ENCODE measurements around the gene HBS1L.

HBS1L gene

GRCh38 chr6:135095716-135096115 lies 41.1 kb upstream of the HBS1L start:
- TF ChIP-seq CTCF (IDR thresholded peaks at IDR 0.05): no peak
- H3K27me3 Mint-ChIP-seq (ENCODE audit: low read depth, poor library complexity): peaks cover 10% of the 10 kb centered on the region
- H3K36me3 Mint-ChIP-seq (ENCODE audit: low read depth): no peaks in the 10 kb centered on the region
- no peak overlapping the region for H3K4me3 Mint-ChIP-seq
- H3K27ac Mint-ChIP-seq: no peak overlapping the region
- no peaks in the 10 kb centered on the region for H3K4me1 Mint-ChIP-seq
- DNase-seq: no peak
- H3K9me3 Mint-ChIP-seq: no peaks in the 10 kb centered on the region

- H3K4me1 Mint-ChIP-seq: no peaks in the 10 kb centered on the region
- H3K4me3 Mint-ChIP-seq: no peak overlapping the region
- H3K36me3 Mint-ChIP-seq (ENCODE audit: low read depth): no peaks in the 10 kb centered on the region
- no peak for DNase-seq
- TF ChIP-seq CTCF (IDR thresholded peaks at IDR 0.05): no peak
- peaks cover 10% of the 10 kb centered on the region for H3K27me3 Mint-ChIP-seq (ENCODE audit: low read depth, poor library complexity)
- H3K9me3 Mint-ChIP-seq: no peaks in the 10 kb centered on the region
- no peak overlapping the region for H3K27ac Mint-ChIP-seq
These were observed 39.8 kb upstream of the HBS1L start for GRCh38 chr6:135094403-135094821.

- TF ChIP-seq CTCF (IDR thresholded peaks at IDR 0.05): no peak
- Mint-ChIP-seq H3K36me3 (ENCODE audit: low read depth) (no peaks in the 10 kb centered on the region), H3K27ac (no peak overlapping the region), H3K27me3 (ENCODE audit: low read depth, poor library complexity) (peaks cover 10% of the 10 kb centered on the region), H3K9me3 (no peaks in the 10 kb centered on the region), H3K4me1 (no peaks in the 10 kb centered on the region), H3K4me3 (no peak overlapping the region)
- no peak for DNase-seq
These were observed 39.0 kb upstream of the HBS1L start for GRCh38 chr6:135093578-135093977.

GRCh38 chr6:135092724-135093123 lies 38.1 kb upstream of the HBS1L start:
- DNase-seq: no peak
- H3K4me1 Mint-ChIP-seq: no peaks in the 10 kb centered on the region
- no peak overlapping the region for H3K27ac Mint-ChIP-seq
- H3K27me3 Mint-ChIP-seq (ENCODE audit: low read depth, poor library complexity): peaks cover 10% of the 10 kb centered on the region
- no peaks in the 10 kb centered on the region for H3K36me3 Mint-ChIP-seq (ENCODE audit: low read depth)
- H3K9me3 Mint-ChIP-seq: no peaks in the 10 kb centered on the region
- H3K4me3 Mint-ChIP-seq: no peak overlapping the region
- no peak for TF ChIP-seq CTCF (IDR thresholded peaks at IDR 0.05)

- no peaks in the 10 kb centered on the region for H3K4me1 Mint-ChIP-seq
- H3K4me3 Mint-ChIP-seq: no peak overlapping the region
- no peaks in the 10 kb centered on the region for H3K9me3 Mint-ChIP-seq
- H3K27ac Mint-ChIP-seq: no peak overlapping the region
- H3K36me3 Mint-ChIP-seq (ENCODE audit: low read depth): no peaks in the 10 kb centered on the region
- no peak for TF ChIP-seq CTCF (IDR thresholded peaks at IDR 0.05)
- peaks cover 10% of the 10 kb centered on the region for H3K27me3 Mint-ChIP-seq (ENCODE audit: low read depth, poor library complexity)
- no peak for DNase-seq
These were observed 36.2 kb upstream of the HBS1L start for GRCh38 chr6:135090819-135091218.

GRCh38 chr6:135089901-135090300 lies 35.3 kb upstream of the HBS1L start:
- Mint-ChIP-seq H3K27me3 (ENCODE audit: low read depth, poor library complexity) (peaks cover 10% of the 10 kb centered on the region), H3K27ac (no peak overlapping the region)

More at GRCh38 chr6:135089901-135090300, 35.3 kb upstream of the HBS1L start:
- no peaks in the 10 kb centered on the region for H3K4me1 Mint-ChIP-seq
- TF ChIP-seq CTCF (IDR thresholded peaks at IDR 0.05): no peak
- no peaks in the 10 kb centered on the region for H3K36me3 Mint-ChIP-seq (ENCODE audit: low read depth)
- H3K9me3 Mint-ChIP-seq: no peaks in the 10 kb centered on the region
- DNase-seq: no peak
- H3K4me3 Mint-ChIP-seq: no peak overlapping the region
